GM18861 (cell line): ENCODE results near the gene PROS1.

Source experiments
- ATAC-seq: cut with Tn5 transposase; IDR thresholded peaks from one replicate; pipeline ENCODE4 v1.9.1; 2021; ENCODE audit not compliant: unreplicated experiment

PROS1 gene

GRCh38 chr3:93973131-93974126 is at the start of gene PROS1:
PROS1 (minus strand) TSS chr3:93973896; CDS start chr3:93973749, 147 bp downstream.
- ATAC-seq = peak; percentile 80

- ATAC-seq = no peak
These were observed 46.6 kb upstream of the PROS1 start for GRCh38 chr3:94020293-94020692.

- no peak for ATAC-seq
These were observed 46.0 kb upstream of the PROS1 start for GRCh38 chr3:94019659-94020058.

GRCh38 chr3:94015025-94015424 is 41.3 kb upstream of the PROS1 start:
- no peak for ATAC-seq

GRCh38 chr3:94012185-94012584 is 38.5 kb upstream of the PROS1 start:
- no peak for ATAC-seq

- ATAC-seq = no peak
These were observed 37.6 kb upstream of the PROS1 start for GRCh38 chr3:94011233-94011711.

GRCh38 chr3:94009608-94010007 is 35.9 kb upstream of the PROS1 start:
- ATAC-seq = no peak

GRCh38 chr3:94008253-94008652 is 34.6 kb upstream of the PROS1 start:
- ATAC-seq = no peak

- ATAC-seq = peak; percentile 90
These were observed 30.7 kb upstream of the PROS1 start for GRCh38 chr3:94004301-94004910.

- ATAC-seq = no peak
These were observed 28.3 kb upstream of the PROS1 start for GRCh38 chr3:94001827-94002495.

- no peak for ATAC-seq
These were observed 27.5 kb upstream of the PROS1 start for GRCh38 chr3:94001191-94001590.

- no peak for ATAC-seq
These were observed 20.4 kb upstream of the PROS1 start for GRCh38 chr3:93994056-93994455.

GRCh38 chr3:93992207-93992606 is 18.5 kb upstream of the PROS1 start:
- no peak for ATAC-seq

GRCh38 chr3:93991631-93992030 is 17.9 kb upstream of the PROS1 start:
- ATAC-seq = no peak

- ATAC-seq = no peak
These were observed 15.5 kb upstream of the PROS1 start for GRCh38 chr3:93989241-93989640.

- ATAC-seq = no peak
These were observed 15.1 kb upstream of the PROS1 start for GRCh38 chr3:93988764-93989163.

- ATAC-seq = no peak
These were observed 14.6 kb upstream of the PROS1 start for GRCh38 chr3:93988283-93988682.

GRCh38 chr3:93984618-93985017 is 10.9 kb upstream of the PROS1 start:
- ATAC-seq = no peak

- ATAC-seq = no peak
These were observed 9.7 kb upstream of the PROS1 start for GRCh38 chr3:93983408-93983807.

GRCh38 chr3:93981649-93982048 is 8.0 kb upstream of the PROS1 start:
- ATAC-seq = no peak

GRCh38 chr3:93979850-93980676 is 6.4 kb upstream of the PROS1 start, which contains the start of gene ARL13B:
ARL13B (plus strand) TSS chr3:93980155; CDS start chr3:93980424, 269 bp downstream.
- peak; percentile 100 for ATAC-seq
